Endothelial cell of umbilical vein (primary cell): ENCODE results near the gene PRSS3.

Experiments used
- CTCF ChIP-seq, 2 donors: IDR thresholded peaks; 1 replicate in 1 of 2; 2 replicates in 1 of 2; pipeline ENCODE4 v1.5.1; 2011; ENCODE audit warnings: low read length in 2 of 2, mild to moderate bottlenecking in 2 of 2, moderate library complexity in 2 of 2, control low read depth in 1 of 2, inconsistent platforms in 1 of 2, low read depth in 1 of 2; ENCODE audit not compliant: insufficient read depth in 1 of 2; ENCODE audit errors: extremely low read depth in 1 of 2
- EZH2 ChIP-seq: IDR thresholded peaks from 2 replicates; pipeline ENCODE4 v1.6.1; 2012; ENCODE audit warnings: borderline replicate concordance, low read depth, mild to moderate bottlenecking, moderate library complexity, low read length, inconsistent platforms; ENCODE audit not compliant: severe bottlenecking
- GATA2 ChIP-seq: IDR thresholded peaks from 2 replicates; pipeline ENCODE4 v1.7.0; 2011; ENCODE audit warnings: low read depth, mild to moderate bottlenecking, moderate library complexity, mixed read lengths, low read length; ENCODE audit not compliant: insufficient read length, insufficient read depth
- POLR2A ChIP-seq: IDR thresholded peaks from 2 replicates; pipeline ENCODE4 v1.6.1; 2012; ENCODE audit warnings: low read depth, mild to moderate bottlenecking, control low read depth, low read length
- POLR2AphosphoS5 ChIP-seq: IDR thresholded peaks from 2 replicates; pipeline ENCODE4 v1.6.1; 2012; ENCODE audit warnings: low read depth, mild to moderate bottlenecking, control low read depth, low read length, moderate library complexity; ENCODE audit not compliant: insufficient read depth

GRCh38 chr9:33843312-33843961 lies 48.1 kb downstream of the PRSS3 start:
- TF ChIP-seq CTCF (IDR thresholded peaks at IDR 0.05; ENCODE audit: extremely low read depth in 1 of 2, insufficient read depth in 1 of 2, low read depth in 1 of 2, low read length in 2 of 2) = no peak
- no peak for TF ChIP-seq EZH2
- no peak for TF ChIP-seq GATA2
- no peak for TF ChIP-seq POLR2A
- TF ChIP-seq POLR2AphosphoS5 = no peak
